GM12864 (cell line): Measurements from ENCODE around the gene MMP11.

ENCODE experiments used
- DNase-seq: peaks from one replicate; pipeline ENCODE4 v3.0.0-alpha.2; 2011; ENCODE audit warnings: low read depth
- H3K4me3 ChIP-seq: 2 replicates; pipeline ENCODE4 v1.5.1; 2011; ENCODE audit warnings: mild to moderate bottlenecking, low read depth, low read length, control low read depth
- TF ChIP-seq, protein P1 (sequence below): IDR thresholded peaks from 2 replicates; pipeline ENCODE4 v1.5.1; 2011; ENCODE audit warnings: low read depth, mild to moderate bottlenecking, moderate library complexity, low read length, control low read depth, inconsistent platforms; ENCODE audit errors: missing control alignments

MMP11 gene

DNA sequence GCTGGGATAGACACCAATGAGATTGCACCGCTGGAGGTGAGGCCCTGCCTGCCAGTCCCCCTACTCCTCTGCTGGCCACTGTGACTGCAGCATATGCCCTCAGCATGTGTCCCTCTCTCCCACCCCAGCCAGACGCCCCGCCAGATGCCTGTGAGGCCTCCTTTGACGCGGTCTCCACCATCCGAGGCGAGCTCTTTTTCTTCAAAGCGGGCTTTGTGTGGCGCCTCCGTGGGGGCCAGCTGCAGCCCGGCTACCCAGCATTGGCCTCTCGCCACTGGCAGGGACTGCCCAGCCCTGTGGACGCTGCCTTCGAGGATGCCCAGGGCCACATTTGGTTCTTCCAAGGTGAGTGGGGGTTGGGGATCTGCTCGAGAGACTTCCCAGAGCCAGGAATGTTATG lies 8.4 kb downstream of the MMP11 start:
- H3K4me3 ChIP-seq = no peak overlapping the region
- DNase-seq = no peak
- TF ChIP-seq, protein P1, sequence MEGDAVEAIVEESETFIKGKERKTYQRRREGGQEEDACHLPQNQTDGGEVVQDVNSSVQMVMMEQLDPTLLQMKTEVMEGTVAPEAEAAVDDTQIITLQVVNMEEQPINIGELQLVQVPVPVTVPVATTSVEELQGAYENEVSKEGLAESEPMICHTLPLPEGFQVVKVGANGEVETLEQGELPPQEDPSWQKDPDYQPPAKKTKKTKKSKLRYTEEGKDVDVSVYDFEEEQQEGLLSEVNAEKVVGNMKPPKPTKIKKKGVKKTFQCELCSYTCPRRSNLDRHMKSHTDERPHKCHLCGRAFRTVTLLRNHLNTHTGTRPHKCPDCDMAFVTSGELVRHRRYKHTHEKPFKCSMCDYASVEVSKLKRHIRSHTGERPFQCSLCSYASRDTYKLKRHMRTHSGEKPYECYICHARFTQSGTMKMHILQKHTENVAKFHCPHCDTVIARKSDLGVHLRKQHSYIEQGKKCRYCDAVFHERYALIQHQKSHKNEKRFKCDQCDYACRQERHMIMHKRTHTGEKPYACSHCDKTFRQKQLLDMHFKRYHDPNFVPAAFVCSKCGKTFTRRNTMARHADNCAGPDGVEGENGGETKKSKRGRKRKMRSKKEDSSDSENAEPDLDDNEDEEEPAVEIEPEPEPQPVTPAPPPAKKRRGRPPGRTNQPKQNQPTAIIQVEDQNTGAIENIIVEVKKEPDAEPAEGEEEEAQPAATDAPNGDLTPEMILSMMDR = no peak

DNA sequence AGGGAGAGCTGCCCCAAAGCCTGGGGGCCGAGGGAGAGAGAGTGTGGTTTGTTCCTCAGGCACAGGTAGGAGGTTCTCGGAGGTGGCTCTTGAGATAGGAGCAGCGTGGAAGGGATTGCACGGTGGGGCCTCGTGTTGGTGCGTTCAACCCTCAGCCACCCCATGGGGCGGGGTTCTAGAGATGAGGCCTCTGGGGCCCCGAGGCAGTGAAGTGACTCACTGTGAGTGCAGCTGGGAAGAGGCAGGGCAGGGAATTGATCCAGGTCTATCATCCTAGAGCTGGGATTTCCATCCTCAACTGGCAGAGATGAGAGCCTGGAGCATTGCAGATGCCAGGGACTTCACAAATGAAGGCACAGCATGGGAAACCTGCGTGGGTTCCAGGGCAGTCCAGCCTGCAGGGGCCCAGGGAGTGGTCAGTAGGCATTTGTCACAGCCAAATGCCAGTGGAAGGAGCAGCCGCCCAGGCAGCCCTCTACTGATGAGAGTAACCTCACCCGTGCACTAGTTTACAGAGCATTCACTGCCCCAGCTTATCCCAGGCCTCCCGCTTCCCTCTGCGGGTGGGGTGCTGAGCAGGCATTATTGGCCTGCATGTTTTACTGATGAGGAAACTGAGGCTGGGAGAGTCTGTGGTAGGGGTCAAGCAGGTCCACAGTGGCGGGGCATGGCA lies 9.0 kb downstream of the MMP11 start:
- DNase-seq = no peak
- TF ChIP-seq, protein P1 = no peak
- no peak overlapping the region for H3K4me3 ChIP-seq

DNA sequence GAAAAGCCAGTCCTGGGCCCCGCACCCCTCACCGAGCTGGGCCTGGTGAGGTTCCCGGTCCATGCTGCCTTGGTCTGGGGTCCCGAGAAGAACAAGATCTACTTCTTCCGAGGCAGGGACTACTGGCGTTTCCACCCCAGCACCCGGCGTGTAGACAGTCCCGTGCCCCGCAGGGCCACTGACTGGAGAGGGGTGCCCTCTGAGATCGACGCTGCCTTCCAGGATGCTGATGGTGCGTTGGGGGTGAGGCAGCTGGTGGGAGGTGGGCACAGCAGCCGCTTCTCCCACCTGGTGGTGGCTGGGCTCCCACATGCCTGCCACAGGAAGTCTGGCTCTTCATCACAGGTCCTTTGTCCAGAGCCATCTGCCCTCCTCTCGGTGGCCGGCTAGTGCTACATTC lies 9.6 kb downstream of the MMP11 start:
- DNase-seq = no peak
- H3K4me3 ChIP-seq = no peak overlapping the region
- TF ChIP-seq, protein P1 = no peak

DNA sequence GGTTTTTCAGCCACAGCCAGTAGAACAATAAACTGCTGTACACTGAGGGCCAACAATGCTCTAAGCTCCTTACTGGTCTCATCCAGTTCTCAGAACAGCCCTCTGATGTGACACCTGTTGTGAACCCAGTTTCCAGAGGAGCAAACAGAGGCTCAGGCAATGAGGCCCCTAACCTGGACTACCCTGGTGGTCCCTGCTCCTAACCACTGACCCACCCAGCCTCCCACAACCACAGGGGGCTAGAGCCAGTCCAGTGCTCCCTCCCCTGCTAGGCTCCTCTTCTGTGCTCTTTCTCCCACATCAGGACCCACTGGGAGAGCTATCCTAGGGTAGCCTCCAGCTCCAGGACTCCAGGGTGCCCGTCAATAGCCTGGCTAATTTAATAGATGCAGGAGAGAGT lies 10.1 kb downstream of the MMP11 start:
- no peak overlapping the region for H3K4me3 ChIP-seq
- DNase-seq = no peak
- TF ChIP-seq, protein P1 = no peak

DNA sequence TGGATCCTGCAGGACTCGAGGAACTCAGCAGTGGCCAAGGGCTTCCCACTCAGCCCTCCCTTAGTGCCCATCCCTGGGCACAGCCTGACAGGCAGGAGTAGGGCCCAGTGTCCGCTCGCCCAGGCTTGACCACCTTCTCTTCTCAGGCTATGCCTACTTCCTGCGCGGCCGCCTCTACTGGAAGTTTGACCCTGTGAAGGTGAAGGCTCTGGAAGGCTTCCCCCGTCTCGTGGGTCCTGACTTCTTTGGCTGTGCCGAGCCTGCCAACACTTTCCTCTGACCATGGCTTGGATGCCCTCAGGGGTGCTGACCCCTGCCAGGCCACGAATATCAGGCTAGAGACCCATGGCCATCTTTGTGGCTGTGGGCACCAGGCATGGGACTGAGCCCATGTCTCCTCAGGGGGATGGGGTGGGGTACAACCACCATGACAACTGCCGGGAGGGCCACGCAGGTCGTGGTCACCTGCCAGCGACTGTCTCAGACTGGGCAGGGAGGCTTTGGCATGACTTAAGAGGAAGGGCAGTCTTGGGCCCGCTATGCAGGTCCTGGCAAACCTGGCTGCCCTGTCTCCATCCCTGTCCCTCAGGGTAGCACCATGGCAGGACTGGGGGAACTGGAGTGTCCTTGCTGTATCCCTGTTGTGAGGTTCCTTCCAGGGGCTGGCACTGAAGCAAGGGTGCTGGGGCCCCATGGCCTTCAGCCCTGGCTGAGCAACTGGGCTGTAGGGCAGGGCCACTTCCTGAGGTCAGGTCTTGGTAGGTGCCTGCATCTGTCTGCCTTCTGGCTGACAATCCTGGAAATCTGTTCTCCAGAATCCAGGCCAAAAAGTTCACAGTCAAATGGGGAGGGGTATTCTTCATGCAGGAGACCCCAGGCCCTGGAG lies 10.9 kb downstream of the MMP11 start:
- H3K4me3 ChIP-seq = no peak overlapping the region
- TF ChIP-seq, protein P1 = no peak
- no peak for DNase-seq

DNA sequence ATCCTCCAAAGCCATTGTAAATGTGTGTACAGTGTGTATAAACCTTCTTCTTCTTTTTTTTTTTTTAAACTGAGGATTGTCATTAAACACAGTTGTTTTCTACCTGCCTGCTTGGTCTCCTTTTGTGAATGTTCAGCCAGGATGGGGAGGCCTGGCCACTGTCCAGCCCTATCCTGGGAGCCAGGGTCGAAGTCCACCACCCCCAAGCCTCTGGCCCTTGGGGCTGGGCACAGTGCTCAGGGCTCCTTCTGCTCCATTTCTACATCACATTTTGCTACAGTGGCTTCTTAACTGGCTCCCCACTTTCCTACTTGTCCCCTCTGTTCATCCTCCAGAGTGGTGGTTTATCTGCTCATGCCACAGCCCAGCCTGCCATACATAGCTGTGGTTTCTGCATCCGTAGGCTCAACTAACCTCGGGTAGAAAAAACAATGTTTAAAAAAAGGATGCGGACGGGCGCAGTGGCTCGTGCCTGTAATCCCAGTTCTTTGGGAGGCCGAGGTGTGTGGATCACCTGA lies 11.6 kb downstream of the MMP11 start:
- TF ChIP-seq, protein P1 = no peak
- DNase-seq = no peak
- no peak overlapping the region for H3K4me3 ChIP-seq

DNA sequence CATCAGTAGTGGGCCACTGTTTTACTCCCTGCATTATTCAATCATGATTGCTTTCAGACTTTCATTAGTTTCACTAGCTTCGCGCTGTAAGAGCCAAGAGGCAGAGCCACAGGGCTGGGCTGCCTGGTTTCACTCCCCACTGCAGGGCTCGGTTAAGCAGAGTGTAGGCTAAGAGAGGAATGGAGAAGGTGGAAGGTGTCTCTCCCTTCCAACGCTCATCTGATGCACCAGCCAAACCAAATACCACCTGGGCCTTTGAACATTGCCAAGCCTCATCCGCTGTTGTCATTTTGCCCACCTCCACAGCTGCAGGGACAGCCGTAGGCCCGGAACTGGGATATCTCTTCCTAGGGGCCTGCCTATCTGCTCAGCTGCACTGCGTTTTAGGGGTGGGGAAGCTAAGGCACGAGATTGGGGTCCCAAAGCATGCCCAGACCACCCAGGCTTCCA lies 13.6 kb downstream of the MMP11 start:
- TF ChIP-seq, protein P1 = no peak
- DNase-seq = no peak
- peak overlapping the region; percentile 70 for H3K4me3 ChIP-seq
